MM.1S (cell line): Measurements from ENCODE around the gene GCLC.

Experiments
- DNase-seq: peaks from one replicate; pipeline ENCODE4 v3.0.0-alpha.2; 2015
- H2AFZ ChIP-seq: fragments of 300-600 bp; sonication (generic); 2 replicates; pipeline ENCODE4 v1.6.0; 2016; ENCODE audit warnings: antibody characterized with exemption, low read length
- H3F3A ChIP-seq: fragments of 300-600 bp; sonication (generic); 2 replicates; pipeline ENCODE4 v1.6.1; 2016; ENCODE audit warnings: mild to moderate bottlenecking, antibody characterized with exemption, low read length, moderate library complexity, mixed read lengths; ENCODE audit not compliant: insufficient read depth
- H3K27ac ChIP-seq: fragments of 300-600 bp; sonication (generic); 2 replicates; pipeline ENCODE4 v1.5.1; 2016; ENCODE audit warnings: mild to moderate bottlenecking, low read length
- H3K27me3 ChIP-seq: fragments of 300-600 bp; sonication (generic); replicated peaks from 2 replicates; pipeline ENCODE4 v1.6.0; 2016; ENCODE audit warnings: low read length; ENCODE audit not compliant: insufficient read depth
- H3K36me3 ChIP-seq: fragments of 300-600 bp; sonication (generic); replicated peaks from 2 replicates; pipeline ENCODE4 v1.6.1; 2016; ENCODE audit warnings: mild to moderate bottlenecking, low read length, mixed read lengths; ENCODE audit not compliant: insufficient read depth
- H3K4me1 ChIP-seq: fragments of 300-600 bp; sonication (generic); 2 replicates; pipeline ENCODE4 v1.6.1; 2016; ENCODE audit warnings: low read length, mixed read lengths
- H3K4me2 ChIP-seq: fragments of 300-600 bp; sonication (generic); 2 replicates; pipeline ENCODE4 v1.6.0; 2016; ENCODE audit warnings: low read depth, low read length
- H3K4me3 ChIP-seq: fragments of 300-600 bp; sonication (generic); 2 replicates; pipeline ENCODE4 v1.5.1; 2016; ENCODE audit warnings: low read length, mixed read lengths
- H3K79me2 ChIP-seq: fragments of 300-600 bp; sonication (generic); 2 replicates; pipeline ENCODE4 v1.6.1; 2016; ENCODE audit warnings: mixed run types, low read length, mixed read lengths
- H3K9ac ChIP-seq: fragments of 300-600 bp; sonication (generic); 2 replicates; pipeline ENCODE4 v1.6.1; 2016; ENCODE audit warnings: low read length, mixed read lengths
- H3K9me2 ChIP-seq: fragments of 300-600 bp; sonication (generic); replicated peaks from 2 replicates; pipeline ENCODE4 v1.6.1; 2016; ENCODE audit warnings: mild to moderate bottlenecking, low read length, mixed read lengths; ENCODE audit not compliant: insufficient read depth
- H3K9me3 ChIP-seq: fragments of 300-600 bp; sonication (generic); replicated peaks from 2 replicates; pipeline ENCODE4 v1.6.1; 2016; ENCODE audit warnings: mild to moderate bottlenecking, low read length, mixed read lengths; ENCODE audit not compliant: insufficient read depth
- H4K20me1 ChIP-seq: fragments of 300-600 bp; sonication (generic); 2 replicates; pipeline ENCODE4 v1.6.1; 2016; ENCODE audit warnings: mild to moderate bottlenecking, low read length, moderate library complexity, mixed read lengths; ENCODE audit not compliant: insufficient read depth
- CTCF ChIP-seq: fragments of 300-600 bp; sonication (generic); IDR thresholded peaks from 2 replicates; pipeline ENCODE4 v1.5.1; 2016; ENCODE audit warnings: antibody characterized with exemption, low read length, mixed read lengths
- EZH2 ChIP-seq: fragments of 300-600 bp; sonication (generic); optimal IDR thresholded peaks from 2 replicates; pipeline ENCODE3; 2017; ENCODE audit warnings: low read depth, mild to moderate bottlenecking, antibody characterized with exemption, low read length, mixed read lengths
- EZH2phosphoT487 ChIP-seq: fragments of 300-600 bp; sonication (generic); IDR thresholded peaks from 2 replicates; pipeline ENCODE4 v1.6.1; 2018; ENCODE audit warnings: antibody characterized with exemption, low read length

Gene GCLC

GRCh38 chr6:53582963-53583362, 38.1 kb upstream of the GCLC start:
- no peaks in the 10 kb centered on the region for H3K4me1 ChIP-seq
- H3K9me2 ChIP-seq: no peaks in the 10 kb centered on the region
- H3K79me2 ChIP-seq: no peaks in the 10 kb centered on the region
- no peaks in the 10 kb centered on the region for H4K20me1 ChIP-seq
- DNase-seq: no peak
- H3K9ac ChIP-seq: no peak overlapping the region
- H3F3A ChIP-seq: no peaks in the 10 kb centered on the region
- H3K36me3 ChIP-seq: no peaks in the 10 kb centered on the region
- H3K4me2 ChIP-seq: no peak overlapping the region
- no peak overlapping the region for H2AFZ ChIP-seq
- TF ChIP-seq EZH2: no peak
- no peak for TF ChIP-seq EZH2phosphoT487
- H3K27me3 ChIP-seq: no peaks in the 10 kb centered on the region
- no peak overlapping the region for H3K4me3 ChIP-seq
- H3K27ac ChIP-seq: no peak overlapping the region
- no peaks in the 10 kb centered on the region for H3K9me3 ChIP-seq

GRCh38 chr6:53581856-53582255, 37.0 kb upstream of the GCLC start:
- H3F3A ChIP-seq: no peaks in the 10 kb centered on the region
- TF ChIP-seq EZH2phosphoT487: no peak
- TF ChIP-seq EZH2: no peak
- no peak for TF ChIP-seq CTCF

GRCh38 chr6:53581173-53581773, 36.4 kb upstream of the GCLC start:
- DNase-seq: no peak
- Histone ChIP-seq H3K4me1 (no peaks in the 10 kb centered on the region), H3K27me3 (no peaks in the 10 kb centered on the region), H2AFZ (no peak overlapping the region), H3F3A (no peaks in the 10 kb centered on the region), H3K9me3 (no peaks in the 10 kb centered on the region), H3K9ac (no peak overlapping the region), H3K79me2 (no peaks in the 10 kb centered on the region), H3K36me3 (no peaks in the 10 kb centered on the region), H3K4me3 (no peak overlapping the region), H3K9me2 (no peaks in the 10 kb centered on the region), H3K4me2 (no peak overlapping the region), H4K20me1 (no peaks in the 10 kb centered on the region), H3K27ac (no peak overlapping the region)
- TF ChIP-seq EZH2: no peak
- no peak for TF ChIP-seq CTCF
- no peak for TF ChIP-seq EZH2phosphoT487

More at GRCh38 chr6:53581856-53582255, 37.0 kb upstream of the GCLC start:
- Histone ChIP-seq H4K20me1 (no peaks in the 10 kb centered on the region), H3K27me3 (no peaks in the 10 kb centered on the region), H3K4me1 (no peaks in the 10 kb centered on the region), H3K4me3 (no peak overlapping the region), H3K36me3 (no peaks in the 10 kb centered on the region), H2AFZ (no peak overlapping the region), H3K79me2 (no peaks in the 10 kb centered on the region), H3K9me2 (no peaks in the 10 kb centered on the region), H3K9ac (no peak overlapping the region), H3K9me3 (no peaks in the 10 kb centered on the region), H3K27ac (no peak overlapping the region), H3K4me2 (no peak overlapping the region)
- DNase-seq: no peak

- no peak overlapping the region for H3K27ac ChIP-seq
- no peak for TF ChIP-seq CTCF
- no peak for TF ChIP-seq EZH2phosphoT487
- no peak for TF ChIP-seq EZH2
- H3K4me2 ChIP-seq: no peak overlapping the region
- H3K79me2 ChIP-seq: no peaks in the 10 kb centered on the region
- H3K27me3 ChIP-seq: no peaks in the 10 kb centered on the region
- H3F3A ChIP-seq: no peaks in the 10 kb centered on the region
- no peak for DNase-seq
- no peaks in the 10 kb centered on the region for H3K36me3 ChIP-seq
- H2AFZ ChIP-seq: no peak overlapping the region
- H3K9me3 ChIP-seq: no peaks in the 10 kb centered on the region
- no peaks in the 10 kb centered on the region for H4K20me1 ChIP-seq
- H3K9ac ChIP-seq: no peak overlapping the region
- no peak overlapping the region for H3K4me3 ChIP-seq
- no peaks in the 10 kb centered on the region for H3K4me1 ChIP-seq
- no peaks in the 10 kb centered on the region for H3K9me2 ChIP-seq
These were observed 34.4 kb upstream of the GCLC start for GRCh38 chr6:53579338-53579737.
